OCI-LY1 (cell line): ENCODE measurements around the gene CLTB.

Experiments used
- EZH2 ChIP-seq: fragments of 200-600 bp; sonication (generic), shearing (Covaris generic); IDR thresholded peaks from 2 replicates; pipeline ENCODE4 v1.8.0; 2017; ENCODE audit warnings: borderline replicate concordance, mixed run types, mild to moderate bottlenecking, antibody characterized with exemption, low read length, moderate library complexity, mixed read lengths
- TF ChIP-seq, protein P1 (sequence below): fragments of 200-600 bp; sonication (generic), shearing (Covaris generic); IDR thresholded peaks from 2 replicates; pipeline ENCODE4 v1.5.1; 2017; ENCODE audit warnings: mild to moderate bottlenecking, antibody characterized with exemption, low read length, moderate library complexity, mixed read lengths

DNA sequence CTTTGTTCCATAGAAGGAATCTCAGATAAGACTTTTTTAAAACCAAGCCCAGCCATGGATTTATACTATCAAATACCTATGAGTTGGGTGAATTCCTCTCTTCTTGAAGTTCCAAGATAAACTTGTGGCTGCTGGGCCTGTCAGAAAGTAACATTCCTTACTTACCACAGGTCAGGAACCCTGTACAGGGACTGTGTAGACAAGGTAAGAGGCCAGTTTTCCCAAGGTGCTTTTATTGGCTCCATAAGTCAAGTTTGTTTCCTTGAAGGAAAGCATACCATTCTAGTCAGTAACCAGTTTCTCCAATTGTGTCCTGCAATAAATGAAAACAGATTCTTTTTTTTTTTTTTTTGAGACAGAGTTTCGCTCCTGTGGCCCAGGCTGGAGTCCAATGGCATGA lies 8.8 kb upstream of the CLTB start:
- TF ChIP-seq, protein P1, sequence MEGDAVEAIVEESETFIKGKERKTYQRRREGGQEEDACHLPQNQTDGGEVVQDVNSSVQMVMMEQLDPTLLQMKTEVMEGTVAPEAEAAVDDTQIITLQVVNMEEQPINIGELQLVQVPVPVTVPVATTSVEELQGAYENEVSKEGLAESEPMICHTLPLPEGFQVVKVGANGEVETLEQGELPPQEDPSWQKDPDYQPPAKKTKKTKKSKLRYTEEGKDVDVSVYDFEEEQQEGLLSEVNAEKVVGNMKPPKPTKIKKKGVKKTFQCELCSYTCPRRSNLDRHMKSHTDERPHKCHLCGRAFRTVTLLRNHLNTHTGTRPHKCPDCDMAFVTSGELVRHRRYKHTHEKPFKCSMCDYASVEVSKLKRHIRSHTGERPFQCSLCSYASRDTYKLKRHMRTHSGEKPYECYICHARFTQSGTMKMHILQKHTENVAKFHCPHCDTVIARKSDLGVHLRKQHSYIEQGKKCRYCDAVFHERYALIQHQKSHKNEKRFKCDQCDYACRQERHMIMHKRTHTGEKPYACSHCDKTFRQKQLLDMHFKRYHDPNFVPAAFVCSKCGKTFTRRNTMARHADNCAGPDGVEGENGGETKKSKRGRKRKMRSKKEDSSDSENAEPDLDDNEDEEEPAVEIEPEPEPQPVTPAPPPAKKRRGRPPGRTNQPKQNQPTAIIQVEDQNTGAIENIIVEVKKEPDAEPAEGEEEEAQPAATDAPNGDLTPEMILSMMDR = no peak
- TF ChIP-seq EZH2 = no peak
